Endodermal cell (in vitro differentiated cells): ENCODE measurements around the gene NDUFS4. TPM values are rescaled to one million over a fixed set of nuclear protein-coding genes. Genes with fewer than 3 reads are reported as not detected.
A peak's percentile ranks its signal among the peaks of the same experiment; 100 is the strongest.

Source experiments
- DNase-seq: peaks from one replicate; pipeline ENCODE4 v3.0.0-alpha.2; 2017
- H3K27ac ChIP-seq: 2 replicates; pipeline ENCODE4 v1.5.1; 2013; ENCODE audit warnings: mild to moderate bottlenecking, low read depth, low read length, moderate library complexity
- H3K27me3 ChIP-seq: 2 replicates; pipeline ENCODE4 v1.6.1; 2013; ENCODE audit warnings: mild to moderate bottlenecking, low read length, moderate library complexity; ENCODE audit not compliant: insufficient read depth, control insufficient read depth, poor library complexity, severe bottlenecking
- H3K36me3 ChIP-seq: 2 replicates; pipeline ENCODE4 v1.7.0; 2013; ENCODE audit warnings: mild to moderate bottlenecking, low read length, moderate library complexity; ENCODE audit not compliant: control insufficient read depth, insufficient read depth
- H3K4me1 ChIP-seq: one replicate; pipeline ENCODE4 v1.7.0; 2013; ENCODE audit warnings: low read length; ENCODE audit not compliant: control insufficient read depth, insufficient read depth
- H3K4me3 ChIP-seq: 2 replicates; pipeline ENCODE4 v1.5.1; 2013; ENCODE audit warnings: mild to moderate bottlenecking, low read length, moderate library complexity
- H3K9ac ChIP-seq: 2 replicates; pipeline ENCODE4 v1.6.1; 2013; ENCODE audit warnings: mild to moderate bottlenecking, low read length, moderate library complexity; ENCODE audit not compliant: poor library complexity, severe bottlenecking; ENCODE audit errors: extremely low read depth
- H3K9me3 ChIP-seq: 2 replicates; pipeline ENCODE4 v1.6.1; 2013; ENCODE audit warnings: mild to moderate bottlenecking, low read length, moderate library complexity; ENCODE audit not compliant: control insufficient read depth
- H3K27ac Mint-ChIP-seq: 2 replicates; pipeline ENCODE4 v1.8.0; 2020; ENCODE audit warnings: mixed read lengths
- H3K27me3 Mint-ChIP-seq: 2 replicates; pipeline ENCODE4 v1.8.0; 2021; ENCODE audit warnings: mild to moderate bottlenecking, mixed read lengths; ENCODE audit not compliant: insufficient read depth
- H3K36me3 Mint-ChIP-seq: 2 replicates; pipeline ENCODE4 v1.8.0; 2020; ENCODE audit warnings: low read depth, mixed read lengths
- H3K4me1 Mint-ChIP-seq: 2 replicates; pipeline ENCODE4 v1.8.0; 2020; ENCODE audit warnings: mixed read lengths
- H3K4me3 Mint-ChIP-seq: 2 replicates; pipeline ENCODE4 v1.8.0; 2020; ENCODE audit warnings: mild to moderate bottlenecking, moderate library complexity, mixed read lengths
- H3K9me3 Mint-ChIP-seq: 2 replicates; pipeline ENCODE4 v1.8.0; 2020; ENCODE audit warnings: mild to moderate bottlenecking, mixed read lengths
- CTCF ChIP-seq: fragments of 200-600 bp; sonication (generic); conservative IDR thresholded peaks from 2 replicates; pipeline ENCODE4 v1.5.0; 2021; ENCODE audit warnings: antibody characterized with exemption, mild to moderate bottlenecking
- WGBS, 2 experiments: methylation state at CpG; one replicate each; pipeline versions ENCODE4 v1.1.5 to v1.1.7; 2013; ENCODE audit warnings: missing lambda C conversion rate in 2 of 2, mixed read lengths in 1 of 2; ENCODE audit not compliant: insufficient coverage in 1 of 2, insufficient read length in 1 of 2; 5-methylcytosine and 5-hydroxymethylcytosine counted together
- total RNA-seq, 2 donors: library from RNA; stranded (reverse); fragmentation: NEBNext Ultra II Directional in 1 of 2; extraction: Animal tissue kit (Norgen Biotek cat#: 25700) in 1 of 2; gene quantifications; 2 replicates in 1 of 2; 3 replicates in 1 of 2; pipeline ENCODE4 v1.2.1, GENCODE V29; 2021

The NDUFS4 gene
- total RNA-seq, 2 donors from 2014 or later = 55.0 to 88.3 TPM

- H3K9me3 ChIP-seq = peaks cover 35% of the 10 kb centered on the region
- no peak for TF ChIP-seq CTCF
- Mint-ChIP-seq H3K36me3 (peaks cover 80% of the 10 kb centered on the region), H3K27me3 (no peaks in the 10 kb centered on the region), H3K9me3 (peaks cover 61% of the 10 kb centered on the region), H3K4me1 (no peaks in the 10 kb centered on the region), H3K27ac (no peak overlapping the region), H3K4me3 (no peak overlapping the region)
- H3K27ac ChIP-seq = no peak overlapping the region
- H3K36me3 ChIP-seq = peaks cover 21% of the 10 kb centered on the region
- peak overlapping the region; percentile 33 for H3K4me3 ChIP-seq
- DNase-seq = no peak
- H3K4me1 ChIP-seq = no peaks in the 10 kb centered on the region
- H3K27me3 ChIP-seq = no peaks in the 10 kb centered on the region
- WGBS, 2 experiments = 84 to 87% methylated on average over 6 of the region's 6 CpGs
- no peak overlapping the region for H3K9ac ChIP-seq
Observed at GRCh38 chr5:53631251-53631650, 70.8 kb downstream of the NDUFS4 start.

GRCh38 chr5:53642061-53642460 lies 81.6 kb downstream of the NDUFS4 start:
- 20 to 34% methylated on average over 3 of the region's 3 CpGs for WGBS, 2 experiments
- TF ChIP-seq CTCF = no peak
- DNase-seq = no peak
- H3K36me3 ChIP-seq = peaks cover 17% of the 10 kb centered on the region
- no peaks in the 10 kb centered on the region for H3K9me3 ChIP-seq
- H3K27ac Mint-ChIP-seq = no peak overlapping the region
- H3K27ac ChIP-seq = peak overlapping the region; percentile 33
- H3K4me1 Mint-ChIP-seq = peaks cover 23% of the 10 kb centered on the region
- H3K9me3 Mint-ChIP-seq = no peaks in the 10 kb centered on the region
- no peak overlapping the region for H3K4me3 ChIP-seq
- no peak overlapping the region for H3K4me3 Mint-ChIP-seq
- H3K4me1 ChIP-seq = peaks cover 8% of the 10 kb centered on the region
- no peaks in the 10 kb centered on the region for H3K27me3 Mint-ChIP-seq
- H3K27me3 ChIP-seq = no peaks in the 10 kb centered on the region
- H3K9ac ChIP-seq = no peak overlapping the region
- H3K36me3 Mint-ChIP-seq = peaks cover 16% of the 10 kb centered on the region

GRCh38 chr5:53643445-53643844 lies 83.0 kb downstream of the NDUFS4 start:
- Histone ChIP-seq H3K9me3 (no peaks in the 10 kb centered on the region), H3K4me1 (peaks cover 8% of the 10 kb centered on the region), H3K27ac (peak overlapping the region; percentile 83), H3K9ac (no peak overlapping the region), H3K36me3 (peaks cover 14% of the 10 kb centered on the region), H3K27me3 (no peaks in the 10 kb centered on the region), H3K4me3 (no peak overlapping the region)
- Mint-ChIP-seq H3K9me3 (no peaks in the 10 kb centered on the region), H3K27ac (no peak overlapping the region), H3K4me1 (peaks cover 23% of the 10 kb centered on the region), H3K4me3 (no peak overlapping the region), H3K36me3 (peaks cover 16% of the 10 kb centered on the region), H3K27me3 (no peaks in the 10 kb centered on the region)
- 29 to 46% methylated on average over 4 of the region's 4 CpGs for WGBS, 2 experiments
- TF ChIP-seq CTCF = no peak
- DNase-seq = no peak
